Breast epithelium (tissue), 4 donors: ENCODE measurements around the gene ABHD4. TPM values are rescaled to one million over a fixed set of nuclear protein-coding genes. Genes with fewer than 3 reads are reported as not detected.
"Not testable (repeated sequence)": the region's sequence is repeated elsewhere in the genome, so short reads cannot be mapped to it uniquely, and the experiment has no call there.

ENCODE experiments used
- DNase-seq, 2 donors: peaks; one replicate each; pipeline ENCODE4 v3.0.0-alpha.2; 2019; ENCODE audit warnings: low spot score in 2 of 2
- H3K27ac ChIP-seq, 2 donors: fragments of 200-600 bp; sonication (generic) in 1 of 2; one replicate each; pipeline ENCODE4 v1.5.1; 2016 to 2019; ENCODE audit warnings: mild to moderate bottlenecking in 1 of 2
- H3K27me3 ChIP-seq, 2 donors: fragments of 200-600 bp; sonication (generic) in 1 of 2; one replicate each; pipeline versions ENCODE4 v1.5.1 to v1.6.0; 2017 to 2019; ENCODE audit warnings: control low read depth in 1 of 2, mild to moderate bottlenecking in 1 of 2
- H3K36me3 ChIP-seq: fragments of 200-600 bp; one replicate; pipeline ENCODE4 v1.5.1; 2019
- H3K4me1 ChIP-seq, 2 donors: fragments of 200-600 bp; sonication (generic); one replicate each; pipeline ENCODE4 v1.5.1; 2016 to 2019; ENCODE audit warnings: control low read depth in 1 of 2
- H3K4me3 ChIP-seq, 3 donors: fragments of 200-600 bp; sonication (generic); 1 replicate in 2 of 3; 2 replicates in 1 of 3; pipeline ENCODE4 v1.5.1; 2016 to 2019; ENCODE audit warnings: mild to moderate bottlenecking in 3 of 3, moderate library complexity in 2 of 3
- H3K9me3 ChIP-seq, 2 donors: fragments of 200-600 bp; sonication (generic) in 1 of 2; one replicate each; pipeline ENCODE4 v1.5.1; 2016 to 2019; ENCODE audit warnings: control low read depth in 1 of 2
- POLR2A ChIP-seq: fragments of 450-650 bp; IDR thresholded peaks from one replicate; pipeline ENCODE4 v1.6.1; 2016; ENCODE audit warnings: antibody characterized with exemption, mild to moderate bottlenecking, moderate library complexity
- POLR2AphosphoS5 ChIP-seq, 3 donors: sonication (generic); formaldehyde crosslinking; IDR thresholded peaks; one replicate each; pipeline ENCODE4 v1.6.1; 2017; ENCODE audit warnings: antibody characterized with exemption in 3 of 3
- intact Hi-C: fragments of 100-400 bp; cut with DNase I; formaldehyde crosslinking; loops from one replicate; pipeline ENCODE4 v1.15.1; 2023; ENCODE audit warnings: low total_unique reads
- total RNA-seq, 3 donors: library from RNA; depleted of rRNA; stranded (reverse); fragments of >200 nt; gene quantifications; one replicate each; pipeline ENCODE4 v1.1.0, GENCODE V29; 2016
- TF ChIP-seq, protein P1 (sequence below), 3 donors: fragments of 450-650 bp; IDR thresholded peaks; one replicate each; pipeline ENCODE4 v1.5.1; 2016 to 2017; ENCODE audit warnings: antibody characterized with exemption in 3 of 3, mild to moderate bottlenecking in 3 of 3, moderate library complexity in 3 of 3

ABHD4 gene
- total RNA-seq, 3 donors from 2014 or later: 22.1 to 41.6 (median 25.2) TPM

DNA sequence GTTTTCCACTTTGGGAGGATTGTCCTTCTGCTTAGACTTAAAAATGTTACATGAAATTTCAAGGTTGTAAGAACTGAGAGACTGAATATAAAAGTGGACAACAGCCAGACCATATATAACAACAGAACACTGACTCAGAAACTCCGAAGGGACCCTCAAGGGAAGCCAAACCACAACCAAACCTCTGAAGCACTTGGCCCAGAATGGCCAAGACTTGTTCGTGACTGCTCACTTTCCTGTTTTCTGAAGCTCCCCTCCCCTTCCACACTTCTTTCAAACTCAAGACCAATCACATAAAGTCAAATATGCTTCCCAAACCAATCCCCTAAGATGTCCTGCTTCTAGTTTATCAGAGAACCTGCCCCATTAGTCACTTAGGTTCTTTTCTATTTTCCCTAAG, 32.4 kb downstream of the ABHD4 start:
- no peak overlapping the region for H3K4me3 ChIP-seq
- no peaks in the 10 kb centered on the region for H3K9me3 ChIP-seq
- TF ChIP-seq, protein P1, sequence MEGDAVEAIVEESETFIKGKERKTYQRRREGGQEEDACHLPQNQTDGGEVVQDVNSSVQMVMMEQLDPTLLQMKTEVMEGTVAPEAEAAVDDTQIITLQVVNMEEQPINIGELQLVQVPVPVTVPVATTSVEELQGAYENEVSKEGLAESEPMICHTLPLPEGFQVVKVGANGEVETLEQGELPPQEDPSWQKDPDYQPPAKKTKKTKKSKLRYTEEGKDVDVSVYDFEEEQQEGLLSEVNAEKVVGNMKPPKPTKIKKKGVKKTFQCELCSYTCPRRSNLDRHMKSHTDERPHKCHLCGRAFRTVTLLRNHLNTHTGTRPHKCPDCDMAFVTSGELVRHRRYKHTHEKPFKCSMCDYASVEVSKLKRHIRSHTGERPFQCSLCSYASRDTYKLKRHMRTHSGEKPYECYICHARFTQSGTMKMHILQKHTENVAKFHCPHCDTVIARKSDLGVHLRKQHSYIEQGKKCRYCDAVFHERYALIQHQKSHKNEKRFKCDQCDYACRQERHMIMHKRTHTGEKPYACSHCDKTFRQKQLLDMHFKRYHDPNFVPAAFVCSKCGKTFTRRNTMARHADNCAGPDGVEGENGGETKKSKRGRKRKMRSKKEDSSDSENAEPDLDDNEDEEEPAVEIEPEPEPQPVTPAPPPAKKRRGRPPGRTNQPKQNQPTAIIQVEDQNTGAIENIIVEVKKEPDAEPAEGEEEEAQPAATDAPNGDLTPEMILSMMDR (IDR thresholded peaks at IDR 0.05): no peak
- TF ChIP-seq POLR2A (no peak), POLR2AphosphoS5 (IDR thresholded peaks at IDR 0.05) (no peak)
- no peaks in the 10 kb centered on the region for H3K27me3 ChIP-seq
- H3K27ac ChIP-seq: no peak overlapping the region
- intact Hi-C loops: no loop called here
- no peaks in the 10 kb centered on the region for H3K4me1 ChIP-seq
- no peaks in the 10 kb centered on the region for H3K36me3 ChIP-seq
- DNase-seq: no peak

DNA sequence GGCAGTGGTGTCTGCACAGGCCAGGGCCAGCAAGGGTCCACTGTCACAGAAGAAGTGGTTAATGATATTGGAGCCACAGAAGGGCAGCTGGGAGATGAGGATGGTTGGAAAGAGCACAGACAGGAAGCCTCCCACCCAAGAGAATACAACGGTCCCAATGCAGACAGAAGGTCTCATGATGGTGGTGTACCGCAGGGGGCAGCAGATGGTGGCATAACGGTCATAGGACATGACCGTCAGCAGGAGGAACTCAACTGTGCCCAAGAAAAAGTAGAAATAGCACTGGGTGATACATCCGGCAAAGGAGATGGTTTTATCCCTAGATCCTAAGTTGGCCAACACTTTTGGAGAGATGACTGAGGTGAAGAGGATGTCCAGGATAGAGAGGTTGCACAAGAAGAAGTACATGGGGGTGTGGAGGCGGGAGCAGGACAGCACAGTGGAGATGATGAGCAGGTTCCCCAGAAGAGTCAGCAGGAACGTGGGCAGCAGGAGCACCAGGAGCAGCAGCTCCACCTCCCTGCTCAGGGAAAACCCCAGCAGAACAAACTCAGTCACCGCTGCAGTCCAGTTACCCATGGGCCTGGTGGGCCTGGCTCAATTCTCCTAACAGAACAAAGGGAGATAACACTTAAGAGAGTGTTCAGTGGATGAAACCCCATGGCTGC, 36.3 kb downstream of the ABHD4 start:
- intact Hi-C loops: no loop called here
- Histone ChIP-seq H3K36me3 (no peaks in the 10 kb centered on the region), H3K9me3 (no peaks in the 10 kb centered on the region), H3K4me1 (no peaks in the 10 kb centered on the region), H3K27me3 (no peaks in the 10 kb centered on the region), H3K4me3 (no peak overlapping the region), H3K27ac (no peak overlapping the region)
- no peak for DNase-seq
- no peak for TF ChIP-seq POLR2AphosphoS5 (IDR thresholded peaks at IDR 0.05)
- no peak for TF ChIP-seq POLR2A
- TF ChIP-seq, protein P1 (IDR thresholded peaks at IDR 0.05): no peak

DNA sequence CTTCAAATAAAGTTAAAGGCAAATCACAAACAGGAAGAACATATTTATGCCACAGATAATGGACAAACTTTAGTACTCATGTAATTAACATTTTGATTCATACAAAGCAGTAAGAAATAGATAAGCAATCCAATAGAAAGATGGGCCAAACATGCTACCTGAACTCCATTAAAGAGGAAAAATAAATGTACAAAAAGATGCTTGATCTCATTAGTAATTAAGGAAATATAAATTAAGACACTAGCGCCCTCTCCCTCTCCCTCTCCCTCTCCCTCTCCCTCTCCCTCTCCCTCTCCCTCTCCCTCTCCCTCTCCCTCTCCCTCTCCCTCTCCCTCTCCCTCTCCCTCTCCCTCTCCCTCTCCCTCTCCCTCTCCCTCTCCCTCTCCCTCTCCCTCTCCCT, 37.9 kb downstream of the ABHD4 start:
- H3K4me1 ChIP-seq, H3K27me3 ChIP-seq, H3K27ac ChIP-seq, H3K9me3 ChIP-seq, H3K36me3 ChIP-seq, intact Hi-C loops, H3K4me3 ChIP-seq, DNase-seq: not testable (repeated sequence)

DNA sequence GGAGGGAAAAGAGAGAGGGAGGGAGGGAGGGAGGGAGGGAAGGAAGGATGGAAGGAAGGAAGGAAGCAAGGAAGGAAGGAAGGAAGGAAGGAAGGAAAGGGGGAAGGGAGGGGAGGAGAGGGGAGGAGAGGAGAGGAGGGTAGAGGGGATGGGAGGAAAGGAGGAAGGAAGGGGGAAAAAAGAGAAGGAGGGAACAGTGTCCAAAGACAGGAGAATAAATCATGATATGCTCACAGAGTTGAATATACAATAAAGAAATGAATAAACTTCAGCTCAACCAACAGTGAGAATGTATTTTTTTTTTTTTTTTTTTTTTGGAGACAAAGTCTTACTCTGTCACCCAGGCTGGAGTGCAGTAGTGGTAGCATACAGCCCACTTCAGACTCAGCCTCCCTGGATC, 42.1 kb downstream of the ABHD4 start:
- no peaks in the 10 kb centered on the region for H3K9me3 ChIP-seq
- TF ChIP-seq POLR2A (no peak), POLR2AphosphoS5 (IDR thresholded peaks at IDR 0.05) (no peak)
- TF ChIP-seq, protein P1 (IDR thresholded peaks at IDR 0.05): no peak
- no peaks in the 10 kb centered on the region for H3K27me3 ChIP-seq
- no peak overlapping the region for H3K4me3 ChIP-seq
- intact Hi-C loops: no loop called here
- no peak overlapping the region for H3K27ac ChIP-seq
- no peaks in the 10 kb centered on the region for H3K36me3 ChIP-seq
- DNase-seq: no peak
- H3K4me1 ChIP-seq: no peaks in the 10 kb centered on the region

DNA sequence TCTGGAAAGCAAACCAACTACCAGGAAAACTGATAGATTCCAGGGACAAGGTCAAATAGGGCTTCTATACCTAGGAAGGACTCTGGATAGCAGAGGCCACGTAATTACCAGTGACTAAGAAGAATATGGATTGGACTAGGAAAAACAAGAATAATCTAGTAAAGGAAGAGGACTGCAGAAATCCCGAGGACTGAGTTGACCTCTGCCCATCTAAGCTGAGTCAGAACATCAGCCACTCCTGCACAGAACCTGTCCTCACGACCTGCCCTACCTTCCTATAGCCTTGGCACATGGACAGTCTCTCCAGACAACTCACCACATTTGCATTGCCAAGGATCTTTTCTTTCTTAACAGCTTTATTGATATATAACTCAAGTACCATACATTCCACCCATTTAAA, 43.7 kb downstream of the ABHD4 start:
- Histone ChIP-seq H3K36me3 (no peaks in the 10 kb centered on the region), H3K4me3 (no peak overlapping the region), H3K4me1 (no peaks in the 10 kb centered on the region), H3K27me3 (no peaks in the 10 kb centered on the region), H3K9me3 (no peaks in the 10 kb centered on the region), H3K27ac (no peak overlapping the region)
- intact Hi-C loops: no loop called here
- TF ChIP-seq POLR2A (no peak), POLR2AphosphoS5 (IDR thresholded peaks at IDR 0.05) (no peak)
- TF ChIP-seq, protein P1 (IDR thresholded peaks at IDR 0.05): no peak
- DNase-seq: no peak

DNA sequence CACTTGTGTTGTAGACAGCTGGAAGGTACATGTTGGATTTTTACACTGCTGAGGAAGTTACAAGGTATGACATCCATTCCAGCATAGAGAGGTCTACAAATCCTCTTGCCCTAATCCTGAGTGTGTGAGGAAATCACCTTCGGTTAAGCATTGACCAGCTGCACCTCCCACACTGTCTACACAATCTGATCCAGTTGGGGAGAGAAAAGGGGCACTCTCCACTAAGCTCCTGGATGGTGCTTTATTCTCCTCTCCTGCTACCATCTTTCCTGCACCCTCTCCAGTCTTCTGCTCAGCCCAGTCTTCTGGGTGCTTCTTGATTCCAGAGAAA, 46.2 kb downstream of the ABHD4 start, which contains the start of gene OR6J1:
Gene OR6J1 (minus strand): TSS at position 48 of the 331 bp plus-strand sequence. CDS start 9,541 bp downstream, outside the sequence.
- intact Hi-C loops: no loop called here
- Histone ChIP-seq H3K27ac (no peak within 1 kb of the TSS), H3K4me1 (no peaks in the 10 kb centered on the region), H3K27me3 (no peaks in the 10 kb centered on the region), H3K9me3 (no peaks in the 10 kb centered on the region), H3K36me3 (no peaks in the 10 kb centered on the region), H3K4me3 (no peak within 1 kb of the TSS)
- TF ChIP-seq, protein P1 (IDR thresholded peaks at IDR 0.05): no peak
- TF ChIP-seq POLR2A (no peak), POLR2AphosphoS5 (IDR thresholded peaks at IDR 0.05) (no peak)
- DNase-seq: no peak
